ENCODE data around the gene PLA2G4E.

DNA sequence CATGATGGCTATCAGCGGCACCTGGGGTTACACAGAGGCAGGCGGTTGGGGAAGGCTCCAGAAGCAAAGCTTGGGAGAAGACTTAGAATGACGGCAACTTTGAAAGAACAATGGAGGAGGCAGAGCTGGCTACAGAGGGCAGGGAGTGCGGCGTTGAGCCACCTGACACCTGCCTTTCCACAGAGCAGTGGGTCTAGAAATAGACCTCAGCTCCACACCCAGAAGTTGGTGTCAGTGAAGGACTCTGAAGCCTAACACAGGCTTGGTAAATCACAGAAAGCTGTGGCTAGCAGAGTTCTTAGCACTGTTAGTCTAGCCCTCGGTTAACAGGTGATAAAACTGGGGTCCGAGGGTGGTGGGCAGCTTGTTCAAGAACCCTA is 25.4 kb downstream of the PLA2G4E start:
- TF ChIP-seq, protein P1, sequence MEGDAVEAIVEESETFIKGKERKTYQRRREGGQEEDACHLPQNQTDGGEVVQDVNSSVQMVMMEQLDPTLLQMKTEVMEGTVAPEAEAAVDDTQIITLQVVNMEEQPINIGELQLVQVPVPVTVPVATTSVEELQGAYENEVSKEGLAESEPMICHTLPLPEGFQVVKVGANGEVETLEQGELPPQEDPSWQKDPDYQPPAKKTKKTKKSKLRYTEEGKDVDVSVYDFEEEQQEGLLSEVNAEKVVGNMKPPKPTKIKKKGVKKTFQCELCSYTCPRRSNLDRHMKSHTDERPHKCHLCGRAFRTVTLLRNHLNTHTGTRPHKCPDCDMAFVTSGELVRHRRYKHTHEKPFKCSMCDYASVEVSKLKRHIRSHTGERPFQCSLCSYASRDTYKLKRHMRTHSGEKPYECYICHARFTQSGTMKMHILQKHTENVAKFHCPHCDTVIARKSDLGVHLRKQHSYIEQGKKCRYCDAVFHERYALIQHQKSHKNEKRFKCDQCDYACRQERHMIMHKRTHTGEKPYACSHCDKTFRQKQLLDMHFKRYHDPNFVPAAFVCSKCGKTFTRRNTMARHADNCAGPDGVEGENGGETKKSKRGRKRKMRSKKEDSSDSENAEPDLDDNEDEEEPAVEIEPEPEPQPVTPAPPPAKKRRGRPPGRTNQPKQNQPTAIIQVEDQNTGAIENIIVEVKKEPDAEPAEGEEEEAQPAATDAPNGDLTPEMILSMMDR (IDR thresholded peaks at IDR 0.05), result no peak
- TF ChIP-seq EP300 (IDR thresholded peaks at IDR 0.05) (no peak), POLR2A (IDR thresholded peaks at IDR 0.05) (no peak)
